DND-41 (cell line): ENCODE measurements around the gene SLC14A1.

Experiments used
- ATAC-seq: fragments of 200-7000 bp; cut with Tn5 transposase; 3 replicates; pipeline ENCODE4 v1.9.1; 2021; ENCODE audit warnings: low read depth; ENCODE audit not compliant: insufficient read depth
- DNase-seq: peaks from one replicate; pipeline ENCODE4 v3.0.0-alpha.2; 2020
- H2AFZ ChIP-seq: 2 replicates; pipeline ENCODE4 v1.6.0; 2012; ENCODE audit warnings: low read depth, low read length
- H3K27ac ChIP-seq: 2 replicates; pipeline ENCODE4 v1.5.1; 2012; ENCODE audit warnings: low read length, inconsistent platforms
- H3K27me3 ChIP-seq: fragments of 200-600 bp; sonication (generic); 2 replicates; pipeline ENCODE4 v1.6.0; 2012; ENCODE audit warnings: low read length, mild to moderate bottlenecking, inconsistent platforms; ENCODE audit not compliant: insufficient read depth, poor library complexity
- H3K36me3 ChIP-seq: 2 replicates; pipeline ENCODE4 v1.5.1; 2012; ENCODE audit warnings: low read length, inconsistent platforms; ENCODE audit not compliant: insufficient read depth
- H3K4me1 ChIP-seq: 2 replicates; pipeline ENCODE4 v1.5.1; 2012; ENCODE audit warnings: mild to moderate bottlenecking, low read length; ENCODE audit not compliant: insufficient read depth
- H3K4me2 ChIP-seq: 2 replicates; pipeline ENCODE4 v1.6.0; 2012; ENCODE audit warnings: mild to moderate bottlenecking, moderate library complexity, low read length, inconsistent platforms; ENCODE audit not compliant: insufficient read depth
- H3K4me3 ChIP-seq, 2 experiments: fragments of 200-600 bp in 1 of 2; shearing (Covaris generic) in 1 of 2; 2 replicates each; pipeline ENCODE4 v1.5.1; 2012 to 2016; ENCODE audit warnings: inconsistent platforms in 2 of 2, low read length in 2 of 2, mild to moderate bottlenecking in 2 of 2, low read depth in 1 of 2, moderate library complexity in 1 of 2
- H3K79me2 ChIP-seq: 2 replicates; pipeline ENCODE4 v1.6.0; 2012; ENCODE audit warnings: low read length, inconsistent platforms; ENCODE audit not compliant: insufficient read depth
- H3K9ac ChIP-seq: 2 replicates; pipeline ENCODE4 v1.6.0; 2012; ENCODE audit warnings: low read depth, mild to moderate bottlenecking, inconsistent platforms, low read length, moderate library complexity
- H3K9me3 ChIP-seq: 2 replicates; pipeline ENCODE4 v1.5.1; 2012; ENCODE audit warnings: low read length, moderate library complexity, mild to moderate bottlenecking, inconsistent platforms; ENCODE audit not compliant: insufficient read depth, severe bottlenecking
- H4K20me1 ChIP-seq: 2 replicates; pipeline ENCODE4 v1.6.0; 2012; ENCODE audit warnings: low read length; ENCODE audit not compliant: insufficient read depth
- CTCF ChIP-seq: IDR thresholded peaks from 2 replicates; pipeline ENCODE4 v1.5.1; 2012; ENCODE audit warnings: borderline replicate concordance, low read length, moderate library complexity, mild to moderate bottlenecking; ENCODE audit not compliant: poor library complexity, severe bottlenecking; ENCODE audit errors: extremely low read depth
- EZH2 ChIP-seq: IDR thresholded peaks from 3 replicates; pipeline ENCODE4 v1.6.1; 2012; ENCODE audit warnings: borderline replicate concordance, low read depth, mild to moderate bottlenecking, moderate library complexity, low read length, inconsistent platforms; ENCODE audit not compliant: severe bottlenecking

The SLC14A1 gene

GRCh38 chr18:45734505-45734904 is 10.5 kb downstream of the SLC14A1 start:
- DNase-seq (no peak), ATAC-seq (no peak)
- Histone ChIP-seq H3K9me3 (no peaks in the 10 kb centered on the region), H3K79me2 (no peaks in the 10 kb centered on the region), H2AFZ (no peak overlapping the region), H3K27me3 (no peaks in the 10 kb centered on the region), H3K4me3 (no peak overlapping the region), H3K4me2 (no peak overlapping the region), H3K36me3 (no peaks in the 10 kb centered on the region), H4K20me1 (no peaks in the 10 kb centered on the region), H3K27ac (no peak overlapping the region), H3K4me1 (no peaks in the 10 kb centered on the region), H3K9ac (no peak overlapping the region)
- no peak for TF ChIP-seq CTCF
- TF ChIP-seq EZH2, result no peak

GRCh38 chr18:45734944-45735343 is 11.0 kb downstream of the SLC14A1 start:
- no peak for TF ChIP-seq CTCF
- no peak for TF ChIP-seq EZH2
- no peak overlapping the region for H3K4me2 ChIP-seq
- no peaks in the 10 kb centered on the region for H3K4me1 ChIP-seq
- no peaks in the 10 kb centered on the region for H4K20me1 ChIP-seq
- no peaks in the 10 kb centered on the region for H3K36me3 ChIP-seq
- DNase-seq (no peak), ATAC-seq (no peak)
- no peak overlapping the region for H3K4me3 ChIP-seq
- no peaks in the 10 kb centered on the region for H3K27me3 ChIP-seq
- H3K9me3 ChIP-seq, result no peaks in the 10 kb centered on the region
- H3K27ac ChIP-seq, result no peak overlapping the region
- no peaks in the 10 kb centered on the region for H3K79me2 ChIP-seq
- H2AFZ ChIP-seq, result no peak overlapping the region
- no peak overlapping the region for H3K9ac ChIP-seq

- no peaks in the 10 kb centered on the region for H3K79me2 ChIP-seq
Measured at GRCh38 chr18:45738660-45739059, 14.7 kb downstream of the SLC14A1 start.

More at GRCh38 chr18:45738660-45739059, 14.7 kb downstream of the SLC14A1 start:
- ATAC-seq (no peak), DNase-seq (no peak)
- Histone ChIP-seq H3K36me3 (no peaks in the 10 kb centered on the region), H4K20me1 (no peaks in the 10 kb centered on the region), H3K27me3 (no peaks in the 10 kb centered on the region), H3K27ac (no peak overlapping the region), H3K9ac (no peak overlapping the region), H2AFZ (no peak overlapping the region), H3K4me3 (no peak overlapping the region), H3K9me3 (no peaks in the 10 kb centered on the region), H3K4me2 (no peak overlapping the region), H3K4me1 (no peaks in the 10 kb centered on the region)
- no peak for TF ChIP-seq EZH2
- TF ChIP-seq CTCF, result no peak
